ENCODE data around the gene MAPK7.
A peak's percentile ranks its signal among the peaks of the same experiment; 100 is the strongest.

MAPK7 gene

GRCh38 chr17:19381741-19382444 is 3.6 kb downstream of the MAPK7 start:
- DNase-seq: peak; percentile 10

- DNase-seq: peak; percentile 19
Measured at GRCh38 chr17:19382531-19383444, 4.5 kb downstream of the MAPK7 start.

DNA sequence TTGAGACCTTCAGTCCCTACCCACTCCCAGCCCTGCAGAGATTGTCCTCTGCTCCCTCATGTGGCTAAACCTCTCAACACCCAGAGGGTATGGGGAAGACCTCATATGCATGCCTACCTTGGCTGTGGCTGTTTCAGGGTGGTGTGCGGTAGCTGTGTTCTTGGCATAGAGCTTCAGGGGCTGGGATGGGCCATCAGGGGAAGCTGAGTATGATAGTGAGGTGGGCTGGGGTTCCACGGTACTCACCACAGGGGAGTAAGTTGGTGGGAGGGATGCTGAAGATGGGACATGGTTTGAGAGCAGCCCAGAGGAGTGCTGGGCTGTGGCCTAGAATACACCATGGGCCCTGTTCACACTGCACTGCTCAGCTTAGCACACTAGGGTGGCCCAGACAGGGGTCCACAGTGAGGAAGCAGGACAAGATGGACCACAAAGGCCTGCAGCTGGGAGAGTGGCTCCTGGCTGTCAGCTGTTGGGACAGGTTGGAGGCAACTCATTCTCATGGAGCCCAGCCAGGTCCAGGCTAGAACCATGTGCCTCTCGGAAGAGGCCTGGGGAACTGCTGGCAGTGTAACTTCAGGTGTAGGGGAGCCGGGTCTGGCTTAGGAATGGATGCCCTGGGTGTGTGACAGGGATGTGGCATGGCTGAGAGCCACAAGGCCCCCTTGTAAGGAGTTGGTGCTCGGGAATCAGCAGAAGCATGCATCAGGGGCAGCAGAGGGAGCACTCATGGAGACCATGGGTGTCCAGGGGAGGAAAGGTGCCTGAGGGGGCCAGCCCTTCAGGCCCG is 5.6 kb downstream of the MAPK7 start:
- peak; percentile 17 for DNase-seq

GRCh38 chr17:19384723-19385391 is 6.6 kb downstream of the MAPK7 start:
- peak; percentile 15 for DNase-seq

- peak; percentile 17 for DNase-seq
Measured at GRCh38 chr17:19385521-19385983, 7.3 kb downstream of the MAPK7 start.

DNA sequence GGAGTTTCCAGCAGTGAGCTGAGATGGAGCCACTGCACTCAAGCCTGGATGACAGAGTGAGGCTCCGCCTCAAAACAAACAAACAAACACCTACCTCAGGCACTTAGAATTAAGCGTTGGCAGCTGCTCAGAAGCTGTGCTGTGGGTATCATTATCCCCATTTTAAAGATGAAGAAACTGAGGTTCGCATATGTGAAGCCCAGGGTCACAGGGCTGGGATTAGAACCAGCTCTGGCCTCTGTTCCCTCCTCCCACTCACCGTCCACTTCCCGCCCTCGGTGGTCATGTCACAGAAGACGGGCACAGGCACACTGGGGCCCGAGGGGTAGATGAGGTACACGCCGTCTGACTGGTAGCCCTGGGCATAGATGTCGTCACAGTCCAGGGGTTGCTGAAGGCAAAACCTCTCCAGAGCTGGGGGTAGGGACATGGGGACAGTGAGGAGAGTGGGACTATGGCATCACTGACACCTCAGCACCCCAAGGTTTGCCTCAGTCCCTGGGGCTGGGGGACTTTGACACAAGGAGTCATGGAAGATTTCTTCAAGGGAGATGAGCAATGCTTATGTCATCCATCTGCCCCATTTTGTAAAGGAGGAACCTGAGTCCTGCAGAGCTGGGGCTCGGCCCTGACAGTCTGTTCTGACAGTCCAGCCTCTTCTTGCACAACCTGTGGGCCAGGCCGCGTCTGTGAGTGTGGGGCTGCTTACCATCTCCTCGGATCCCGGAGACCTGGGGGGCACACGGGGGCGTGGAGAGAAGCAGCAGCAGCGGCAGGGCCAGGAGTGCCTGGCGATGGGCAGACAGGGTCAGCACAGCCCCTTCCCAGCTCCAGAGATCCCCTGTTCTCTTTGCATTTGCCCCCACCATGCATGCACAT is 8.0 kb downstream of the MAPK7 start:
- peak; percentile 24 for DNase-seq

- DNase-seq: peak; percentile 21
Measured at GRCh38 chr17:19386974-19387920, 8.9 kb downstream of the MAPK7 start, which contains the start of gene MFAP4. TSS of gene MFAP4 (minus strand) at chr17:19387190. CDS start at chr17:19387155, 35 bp downstream.

DNA sequence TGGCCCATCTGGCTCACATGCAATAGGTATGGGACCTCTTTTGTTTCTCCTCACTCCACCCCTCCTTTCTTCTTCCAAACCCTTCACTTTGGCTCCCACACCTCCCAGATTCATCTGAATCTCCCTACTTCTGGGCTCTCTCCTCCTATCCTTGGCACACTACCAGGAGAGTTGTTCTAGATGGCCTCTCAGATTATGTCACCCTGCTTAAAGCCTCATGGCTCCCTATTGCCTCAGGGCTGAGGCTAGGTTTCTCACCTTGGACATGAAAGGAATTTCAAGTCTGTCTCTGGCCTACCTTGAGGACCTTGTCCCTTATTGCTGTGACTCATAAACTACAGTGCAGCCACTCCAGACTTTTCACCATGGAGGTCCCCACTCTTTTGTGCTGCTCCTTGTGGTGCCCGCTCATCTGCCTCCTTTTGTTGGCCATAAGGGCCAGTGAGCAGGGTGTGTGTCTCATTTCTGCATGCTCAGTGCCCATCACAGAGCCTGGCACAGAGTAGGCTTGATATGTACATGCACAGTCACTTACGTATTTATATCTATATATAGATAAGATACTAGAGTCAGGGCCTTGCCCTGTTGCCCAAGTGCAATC is 9.7 kb downstream of the MAPK7 start:
- no peak for DNase-seq

GRCh38 chr17:19388791-19389785 is 10.8 kb downstream of the MAPK7 start:
- no peak for DNase-seq

DNA sequence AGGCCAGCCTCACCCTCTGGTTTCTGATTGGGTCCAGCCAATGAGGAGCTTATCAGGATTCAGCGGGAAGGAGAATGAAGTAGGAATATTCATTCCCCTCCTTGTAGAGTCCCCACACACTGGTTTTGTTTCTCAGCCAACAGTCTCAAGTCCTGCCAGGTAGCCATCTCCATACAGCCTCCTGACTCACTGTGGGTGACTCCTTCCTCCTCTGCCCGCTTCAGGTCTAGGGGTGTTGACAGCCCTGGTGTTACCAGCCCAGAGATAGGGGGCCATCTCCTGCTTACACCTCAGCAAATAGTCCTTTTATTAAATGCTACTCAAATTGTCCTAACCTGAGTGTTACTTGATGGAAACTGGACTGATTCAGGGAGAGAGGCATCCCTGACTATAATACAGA is 12.7 kb downstream of the MAPK7 start:
- no peak for DNase-seq

DNA sequence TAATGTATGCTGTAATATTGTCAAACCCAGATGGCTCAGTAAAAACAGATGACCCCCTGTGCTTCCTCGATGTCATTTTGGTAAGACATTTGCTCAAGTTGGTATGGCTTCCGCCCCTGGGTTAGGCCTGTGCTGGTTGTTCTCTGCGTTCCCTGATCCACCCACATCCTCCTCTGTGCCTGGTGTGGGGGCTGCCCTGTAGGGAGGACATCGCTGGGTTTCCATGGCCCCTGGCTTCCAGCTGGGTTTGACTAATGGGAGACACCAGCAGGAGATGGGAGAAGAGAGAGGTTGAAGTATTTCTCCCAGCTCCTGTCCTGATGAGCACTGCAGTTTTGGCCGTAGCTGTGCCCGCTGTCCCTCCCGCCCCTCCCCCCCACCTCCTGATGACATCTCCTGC is 13.1 kb downstream of the MAPK7 start:
- DNase-seq: no peak

GRCh38 chr17:19392303-19392702 is 14.0 kb downstream of the MAPK7 start:
- DNase-seq: no peak

DNA sequence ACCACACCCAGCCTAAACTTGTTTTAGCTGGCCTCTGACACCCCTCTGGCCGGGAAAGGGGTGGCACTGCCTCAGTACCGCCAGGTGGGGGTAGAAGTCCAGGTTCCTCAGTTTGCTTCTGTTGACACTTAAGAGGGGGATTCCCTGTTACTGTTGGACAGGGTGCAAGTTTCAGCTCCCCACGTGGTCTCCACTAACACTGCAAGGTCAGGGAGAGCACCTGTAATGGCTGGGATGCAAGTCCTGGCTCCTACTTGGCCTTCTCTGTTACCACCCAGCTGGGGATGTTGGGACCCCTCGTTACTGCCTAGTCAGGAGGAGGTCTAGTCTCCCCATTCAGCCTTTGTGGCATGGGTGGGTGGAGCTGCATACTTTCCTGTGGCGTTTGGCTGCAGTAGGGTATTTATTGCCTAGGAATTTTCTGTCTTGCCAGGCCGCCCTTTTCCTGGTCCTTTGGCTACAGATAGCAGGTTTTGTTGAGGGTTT is 19.3 kb downstream of the MAPK7 start:
- DNase-seq: no peak

DNA sequence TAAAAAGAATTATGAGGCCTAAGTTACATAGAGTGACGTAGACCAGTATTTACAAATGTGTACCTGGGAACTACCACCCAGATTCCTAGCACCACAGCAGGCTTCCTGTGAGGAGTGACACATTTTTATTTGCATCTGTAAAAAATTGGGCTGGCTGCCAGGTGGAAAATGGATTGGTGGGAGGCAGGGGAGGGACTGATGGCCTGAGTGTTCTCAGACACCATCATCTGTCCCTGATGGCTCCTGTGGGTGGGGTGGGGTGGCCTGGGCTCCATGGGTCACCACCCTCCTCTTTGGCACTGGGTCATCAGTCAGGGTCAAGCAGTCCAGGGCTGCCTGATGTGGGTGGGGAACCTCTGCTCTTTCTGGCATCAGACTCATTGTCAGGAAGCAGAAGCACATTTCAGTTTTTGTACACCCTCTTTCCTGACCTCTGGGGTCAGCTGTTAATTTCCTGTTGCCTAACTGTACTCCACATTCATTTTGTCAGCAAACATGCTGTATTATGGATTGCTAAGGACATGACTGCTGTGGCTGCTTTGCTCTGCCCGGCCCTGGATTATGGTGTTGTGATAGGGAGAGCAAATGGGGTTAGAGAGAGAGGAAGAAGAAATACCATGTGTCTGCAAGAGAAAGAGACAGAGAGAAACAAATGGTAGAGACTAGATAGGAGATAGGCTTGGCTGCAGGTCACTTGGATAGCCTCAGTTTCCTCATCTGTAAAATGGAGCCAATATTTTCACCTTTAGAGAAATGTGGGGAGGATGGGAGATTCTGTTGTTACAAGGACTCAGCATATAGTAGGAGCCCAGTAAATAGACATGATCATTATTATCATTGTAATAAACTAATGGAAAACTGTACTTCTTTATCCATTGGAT is 20.2 kb downstream of the MAPK7 start:
- no peak for DNase-seq

GRCh38 chr17:19399750-19400450 is 21.6 kb downstream of the MAPK7 start:
- DNase-seq: no peak

GRCh38 chr17:19401321-19402010 is 23.2 kb downstream of the MAPK7 start:
- DNase-seq: no peak

All from stimulated activated CD8-positive, alpha-beta memory T cell treated with anti-CD3 and anti-CD28 coated beads, Interleukin-4, amount 100 ng/mL, for 48 hours (primary cell).